ENCODE results near the gene RPS6KB2. TPM values are rescaled to one million over a fixed set of nuclear protein-coding genes. Genes with fewer than 3 reads are reported as not detected.
"Not testable (repeated sequence)": the region's sequence is repeated elsewhere in the genome, so short reads cannot be mapped to it uniquely, and the experiment has no call there.

Gene RPS6KB2
- total RNA-seq, 1 donor from 2014 or later = 24.6 TPM

DNA sequence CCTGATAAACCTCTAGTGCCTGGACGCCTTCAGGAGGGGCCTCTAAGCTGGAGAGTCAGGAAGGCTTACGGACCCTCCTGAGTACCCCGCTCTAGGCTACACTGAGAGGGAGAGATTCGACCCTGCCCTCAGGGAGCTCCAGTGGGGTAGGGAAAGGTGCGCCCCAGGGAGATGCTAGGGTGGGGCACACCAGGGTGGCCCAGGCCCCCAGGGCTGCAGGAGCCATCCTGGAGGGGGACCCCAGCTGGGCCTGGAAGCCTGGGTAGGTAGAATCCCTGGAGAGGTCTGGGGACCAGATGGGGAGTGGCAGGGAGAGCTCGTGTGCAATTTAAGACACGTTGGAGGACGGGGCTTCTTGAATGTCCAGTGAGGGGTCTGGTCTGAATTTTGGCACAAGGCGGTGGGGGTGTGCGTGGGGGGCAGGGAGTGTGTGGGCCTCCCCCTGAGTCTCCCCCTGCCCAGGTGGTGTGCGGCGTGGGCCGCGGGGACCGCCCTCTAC lies 8.1 kb upstream of the RPS6KB2 start:
- intact Hi-C loops (cut with DNase I) = no loop called here
- DNase-seq = no peak
- ATAC-seq (ENCODE audit: poor library complexity) = no peak

- intact Hi-C loops (cut with DNase I) = no loop called here
- peak; percentile 98 for DNase-seq
Observed at GRCh38 chr11:67420646-67421429, 7.5 kb upstream of the RPS6KB2 start.

GRCh38 chr11:67421430-67422031 lies 6.8 kb upstream of the RPS6KB2 start:
- DNase-seq = no peak
- ATAC-seq (ENCODE audit: poor library complexity) = no peak
- intact Hi-C loops (cut with DNase I) = no loop called here

More at GRCh38 chr11:67420646-67421429, 7.5 kb upstream of the RPS6KB2 start:
- peak; percentile 93 for ATAC-seq (ENCODE audit: poor library complexity)

GRCh38 chr11:67422891-67423290 lies 5.4 kb upstream of the RPS6KB2 start:
- intact Hi-C loops (cut with DNase I) = no loop called here
- ATAC-seq (ENCODE audit: poor library complexity) = no peak

GRCh38 chr11:67423466-67423865 lies 4.8 kb upstream of the RPS6KB2 start:
- intact Hi-C loops (cut with DNase I) = no loop called here
- ATAC-seq (ENCODE audit: poor library complexity) (no peak), DNase-seq (no peak)

More at GRCh38 chr11:67422891-67423290, 5.4 kb upstream of the RPS6KB2 start:
- no peak for DNase-seq

DNA sequence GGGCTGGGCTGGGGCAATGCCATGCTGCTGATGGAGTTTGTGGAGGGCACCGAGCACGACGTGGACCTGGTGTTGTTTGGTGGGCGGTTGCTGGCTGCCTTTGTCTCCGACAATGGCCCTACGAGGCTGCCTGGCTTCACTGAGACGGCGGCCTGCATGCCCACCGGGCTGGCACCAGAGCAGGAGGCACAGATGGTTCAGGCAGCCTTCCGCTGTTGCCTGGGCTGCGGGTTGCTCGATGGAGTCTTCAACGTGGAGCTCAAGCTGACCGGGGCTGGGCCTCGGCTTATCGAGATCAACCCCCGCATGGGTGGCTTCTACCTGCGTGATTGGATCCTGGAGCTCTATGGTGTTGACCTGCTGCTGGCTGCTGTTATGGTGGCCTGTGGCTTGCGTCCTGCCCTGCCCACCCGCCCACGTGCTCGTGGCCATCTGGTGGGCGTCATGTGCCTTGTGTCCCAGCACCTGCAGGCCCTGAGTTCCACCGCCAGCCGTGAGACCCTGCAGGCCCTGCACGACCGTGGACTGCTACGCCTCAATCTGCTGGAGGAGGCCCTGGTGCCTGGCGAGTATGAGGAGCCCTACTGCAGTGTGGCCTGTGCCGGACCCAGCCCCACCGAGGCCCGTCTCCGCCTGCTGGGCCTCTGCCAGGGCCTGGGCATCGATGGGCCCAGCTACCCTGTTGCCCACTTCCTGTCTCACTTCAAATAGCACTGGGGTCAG lies 4.2 kb upstream of the RPS6KB2 start:
- no peak for ATAC-seq (ENCODE audit: poor library complexity)
- no peak for DNase-seq
- intact Hi-C loops (cut with DNase I) = no loop called here

DNA sequence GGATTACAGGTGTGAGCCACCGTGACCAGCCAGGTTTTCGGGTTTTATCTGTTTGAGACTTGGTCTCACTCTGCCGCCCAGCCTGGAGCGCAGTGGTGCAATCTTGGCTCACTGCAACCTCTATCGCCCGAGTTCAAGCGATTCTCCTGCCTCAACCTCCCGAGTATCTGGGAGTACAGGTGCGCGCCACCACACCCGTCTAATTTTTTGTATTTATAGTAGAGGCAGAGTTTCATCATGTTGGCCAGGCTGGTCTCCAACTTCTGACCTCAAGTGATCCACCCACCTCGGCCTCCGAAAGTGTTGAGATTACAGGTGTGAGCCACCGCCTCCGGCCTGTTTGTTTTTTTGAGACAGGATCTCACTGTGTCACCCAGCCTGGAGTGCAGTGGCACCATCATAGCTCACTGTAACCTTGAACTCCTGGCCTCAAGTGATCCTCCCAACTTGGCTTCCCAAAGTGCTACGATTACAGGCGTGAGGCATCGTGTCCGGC lies 882 bp upstream of the RPS6KB2 start:
- ATAC-seq (ENCODE audit: poor library complexity); intact Hi-C loops (cut with DNase I): not testable (repeated sequence)

DNA sequence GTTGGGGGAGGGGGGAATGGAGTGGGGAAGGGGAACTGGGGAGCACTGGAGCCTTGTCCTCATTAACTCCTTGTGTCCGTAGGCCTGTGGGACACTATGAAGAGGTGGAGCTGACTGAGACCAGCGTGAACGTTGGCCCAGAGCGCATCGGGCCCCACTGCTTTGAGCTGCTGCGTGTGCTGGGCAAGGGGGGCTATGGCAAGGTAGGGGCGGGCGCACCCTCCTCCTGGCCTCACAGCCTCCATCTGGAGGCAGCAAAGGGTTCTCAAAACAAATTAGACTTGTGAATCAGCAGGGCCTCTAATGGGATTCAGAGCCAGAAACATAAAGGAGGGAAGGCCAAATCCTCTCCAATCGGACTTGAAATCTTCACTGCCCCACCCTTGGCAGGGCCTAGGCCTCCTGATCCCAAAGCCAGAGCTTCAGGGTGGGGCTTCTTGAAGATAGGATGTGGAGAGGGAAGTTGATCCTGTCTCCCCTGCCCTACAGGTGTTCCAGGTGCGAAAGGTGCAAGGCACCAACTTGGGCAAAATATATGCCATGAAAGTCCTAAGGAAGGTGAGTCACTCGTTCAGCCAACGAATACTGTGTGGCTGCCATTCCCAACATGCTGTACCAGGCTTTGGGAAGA lies 859 bp downstream of the RPS6KB2 start:
- DNase-seq (no peak), ATAC-seq (ENCODE audit: poor library complexity) (no peak)
- intact Hi-C loops (cut with DNase I) = no loop called here

More for the DNA sequence above, 882 bp upstream of the RPS6KB2 start:
- DNase-seq = not testable (repeated sequence)

GRCh38 chr11:67429722-67430121 lies 1.4 kb downstream of the RPS6KB2 start:
- intact Hi-C loops (cut with DNase I) = no loop called here
- DNase-seq (no peak), ATAC-seq (ENCODE audit: poor library complexity) (no peak)

DNA sequence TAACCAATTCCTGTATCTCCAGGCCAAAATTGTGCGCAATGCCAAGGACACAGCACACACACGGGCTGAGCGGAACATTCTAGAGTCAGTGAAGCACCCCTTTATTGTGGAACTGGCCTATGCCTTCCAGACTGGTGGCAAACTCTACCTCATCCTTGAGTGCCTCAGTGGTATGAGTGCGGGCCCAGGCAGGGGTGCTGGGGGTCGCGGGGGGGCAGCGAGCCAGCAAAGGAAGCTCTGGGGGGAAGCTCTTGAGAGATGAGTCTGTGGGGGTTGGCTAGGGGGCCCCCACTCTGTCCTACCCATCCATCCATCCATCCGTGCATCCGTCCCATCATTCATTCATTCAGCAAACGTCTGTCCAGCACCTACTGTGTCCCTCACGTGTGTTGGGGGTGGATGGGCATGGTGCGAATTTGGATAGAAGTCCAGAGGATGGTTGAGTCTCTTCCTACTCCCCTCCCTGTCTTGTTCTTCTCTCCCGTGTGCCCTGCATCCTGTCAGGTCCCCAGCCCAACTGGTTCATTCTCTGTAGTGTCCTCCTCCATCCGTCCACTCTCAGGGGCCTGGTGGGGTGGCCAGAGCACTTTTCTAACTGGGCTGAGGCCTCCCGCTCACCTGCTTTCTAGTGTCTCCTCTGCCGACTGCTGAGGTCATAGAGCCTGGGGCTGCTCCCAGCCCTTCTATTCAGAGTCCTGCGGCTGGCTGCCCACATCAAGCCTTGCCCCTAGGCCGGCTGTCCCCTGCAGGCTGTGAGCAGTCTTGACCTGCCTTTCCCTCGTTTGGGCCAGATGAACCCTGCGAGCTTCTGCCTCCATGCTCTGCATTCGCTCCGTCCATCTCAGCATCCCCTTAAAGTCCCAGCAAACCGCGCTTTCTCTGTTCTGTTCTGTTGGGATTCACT lies 3.3 kb downstream of the RPS6KB2 start:
- intact Hi-C loops (cut with DNase I) = no loop called here
- no peak for DNase-seq
- no peak for ATAC-seq (ENCODE audit: poor library complexity)

DNA sequence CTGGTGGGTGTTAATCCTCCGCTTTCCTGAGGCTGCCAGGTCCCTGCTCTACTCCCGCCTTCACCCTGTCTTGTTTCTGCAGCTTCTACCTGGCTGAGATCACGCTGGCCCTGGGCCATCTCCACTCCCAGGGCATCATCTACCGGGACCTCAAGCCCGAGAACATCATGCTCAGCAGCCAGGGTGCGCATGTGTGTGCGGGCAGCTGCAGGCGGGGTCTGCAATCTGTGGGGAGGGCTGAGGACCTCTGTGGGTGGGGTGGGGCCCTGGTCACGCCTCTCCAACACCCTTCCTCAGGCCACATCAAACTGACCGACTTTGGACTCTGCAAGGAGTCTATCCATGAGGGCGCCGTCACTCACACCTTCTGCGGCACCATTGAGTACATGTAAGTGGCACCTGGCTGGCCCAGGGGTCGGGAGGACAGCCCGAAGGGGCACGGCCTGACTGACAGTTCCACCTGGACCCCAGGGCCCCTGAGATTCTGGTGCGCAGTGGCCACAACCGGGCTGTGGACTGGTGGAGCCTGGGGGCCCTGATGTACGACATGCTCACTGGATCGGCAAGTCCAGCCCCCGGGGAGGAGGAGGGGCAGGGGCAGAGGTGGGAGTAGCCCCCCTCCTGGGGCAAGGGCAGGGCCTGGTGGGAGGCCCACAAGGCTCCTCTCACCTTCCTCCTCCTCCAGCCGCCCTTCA lies 4.5 kb downstream of the RPS6KB2 start:
- no peak for DNase-seq
- intact Hi-C loops (cut with DNase I) = no loop called here
- ATAC-seq (ENCODE audit: poor library complexity) = no peak

DNA sequence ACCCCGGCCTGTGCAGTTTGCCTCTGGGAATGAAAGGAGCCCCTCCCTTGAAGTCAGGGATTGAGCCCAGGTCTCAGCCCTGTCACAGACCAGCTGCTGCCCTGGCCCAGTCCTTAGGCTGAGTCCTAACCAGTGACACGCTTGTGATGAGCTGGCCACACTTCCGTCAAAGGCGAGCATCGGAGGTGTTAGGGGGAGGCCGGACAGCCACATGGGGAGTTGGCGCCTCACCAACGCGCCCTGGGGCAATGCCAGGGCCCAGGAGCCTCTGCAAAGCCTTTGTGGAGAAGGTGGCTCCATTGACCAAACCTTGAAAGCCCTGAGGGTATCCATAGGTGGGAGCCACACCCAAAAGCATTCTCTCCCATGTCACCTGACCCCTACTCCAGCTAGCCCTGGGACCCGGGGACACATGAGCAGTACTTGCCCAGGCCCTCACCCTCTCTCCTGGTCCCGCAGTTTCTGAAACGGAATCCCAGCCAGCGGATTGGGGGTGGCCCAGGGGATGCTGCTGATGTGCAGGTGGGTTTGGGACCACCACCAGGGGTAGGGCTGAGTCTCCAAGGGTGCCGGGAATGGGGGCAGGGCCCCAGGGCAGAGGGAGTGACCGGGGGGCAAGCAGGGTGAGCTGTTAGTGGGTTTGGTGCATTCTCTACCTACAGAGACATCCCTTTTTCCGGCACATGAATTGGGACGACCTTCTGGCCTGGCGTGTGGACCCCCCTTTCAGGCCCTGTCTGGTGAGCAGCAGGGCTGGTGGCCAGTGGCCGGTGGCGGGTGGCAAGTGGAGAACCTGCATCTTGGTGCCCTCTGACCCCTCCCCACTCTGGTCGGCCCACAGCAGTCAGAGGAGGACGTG lies 5.5 kb downstream of the RPS6KB2 start:
- ATAC-seq (ENCODE audit: poor library complexity) (no peak), DNase-seq (no peak)
- intact Hi-C loops (cut with DNase I) = no loop called here

DNA sequence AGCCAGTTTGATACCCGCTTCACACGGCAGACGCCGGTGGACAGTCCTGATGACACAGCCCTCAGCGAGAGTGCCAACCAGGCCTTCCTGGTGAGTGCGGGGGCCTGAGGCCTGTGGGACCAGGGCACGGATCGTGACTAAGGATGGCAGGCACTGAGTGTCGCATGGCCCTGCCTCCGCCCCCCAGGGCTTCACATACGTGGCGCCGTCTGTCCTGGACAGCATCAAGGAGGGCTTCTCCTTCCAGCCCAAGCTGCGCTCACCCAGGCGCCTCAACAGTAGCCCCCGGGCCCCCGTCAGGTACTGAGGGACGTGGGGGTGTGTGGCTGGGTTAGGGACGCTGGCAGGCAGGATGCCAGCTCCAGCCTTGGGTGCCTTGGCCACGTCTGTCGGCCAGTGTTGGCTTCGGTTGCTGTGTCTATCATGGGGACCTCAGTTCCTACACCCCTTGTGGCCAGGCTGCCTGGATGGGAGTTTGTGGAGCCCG lies 6.1 kb downstream of the RPS6KB2 start:
- no peak for ATAC-seq (ENCODE audit: poor library complexity)

GRCh38 chr11:67435031-67435726 lies 6.9 kb downstream of the RPS6KB2 start:
- intact Hi-C loops (cut with DNase I) = no loop called here
- DNase-seq = no peak

More for the DNA sequence above, 6.1 kb downstream of the RPS6KB2 start:
- no peak for DNase-seq
- intact Hi-C loops (cut with DNase I) = no loop called here

GRCh38 chr11:67435727-67436458 lies 7.6 kb downstream of the RPS6KB2 start:
- intact Hi-C loops (cut with DNase I) = no loop called here
- no peak for ATAC-seq (ENCODE audit: poor library complexity)
- DNase-seq = no peak

More at GRCh38 chr11:67435031-67435726, 6.9 kb downstream of the RPS6KB2 start:
- no peak for ATAC-seq (ENCODE audit: poor library complexity)
